ENCODE data around the gene RGS7BP. TPM values are rescaled to one million over a fixed set of nuclear protein-coding genes. Genes with fewer than 3 reads are reported as not detected.

The RGS7BP gene
- total RNA-seq, 1 experiment from 2014 or later, result not detected

DNA sequence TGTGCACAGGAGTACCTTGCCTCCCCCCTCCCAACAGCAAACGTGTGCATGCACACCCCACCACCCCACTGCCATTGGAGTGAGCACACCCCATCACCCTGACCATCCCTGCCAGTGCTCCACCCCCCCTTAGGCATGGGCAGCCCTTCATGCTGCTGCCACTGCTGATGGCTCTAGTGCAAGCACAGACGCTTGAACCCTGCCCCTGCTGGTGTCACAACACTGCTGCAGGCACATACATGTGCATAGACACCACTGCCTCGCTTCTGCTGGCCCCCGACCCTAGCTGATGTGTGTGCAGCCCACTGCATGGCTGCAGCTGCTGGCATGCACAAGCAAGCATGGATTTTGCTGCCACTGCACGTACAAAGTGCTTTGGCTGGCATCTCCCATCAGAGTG is 16.0 kb upstream of the RGS7BP start:
- ATAC-seq, result no peak
- CTCF ChIA-PET, result no interaction called here
- in situ Hi-C loops (cut with HindIII; ENCODE audit: low pct_unique_long_range_greater_than_20kb, low sequenced_read_pairs), result no loop called here

DNA sequence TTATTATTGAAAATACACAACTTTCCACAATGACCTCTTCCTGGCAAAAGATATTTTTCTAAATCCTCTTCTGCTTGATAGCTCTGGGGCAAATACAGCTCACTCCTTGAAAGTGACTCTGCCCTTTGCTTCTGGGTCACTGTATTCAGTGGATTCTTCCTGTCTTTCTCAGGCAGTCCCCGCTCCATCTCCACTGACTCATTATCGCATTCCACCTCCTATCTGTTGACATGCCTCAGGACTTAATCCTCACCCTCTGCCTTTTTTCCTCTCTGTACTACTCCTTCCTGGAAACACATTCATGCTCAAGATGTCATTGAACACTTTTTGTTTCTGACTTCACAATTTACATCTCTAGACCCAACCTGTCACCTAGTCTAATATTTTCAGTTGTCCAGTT is 8.4 kb upstream of the RGS7BP start:
- Histone ChIP-seq H3K27me3 (ENCODE audit: control insufficient read depth, insufficient read depth, low read length) (no peaks in the 10 kb centered on the region; the same call in 1 of the 2 replicates), H3K4me3 (ENCODE audit: low read depth in 2 of 2, low read length in 2 of 2) (no peak overlapping the region), H3K27ac (ENCODE audit: low read length) (no peak overlapping the region), H3K36me3 (ENCODE audit: control insufficient read depth, insufficient read depth, low read length) (no peaks in the 10 kb centered on the region), H3K9me3 (ENCODE audit: control insufficient read depth, insufficient read depth, low read depth, low read length) (no peaks in the 10 kb centered on the region), H3K4me1 (ENCODE audit: control insufficient read depth, insufficient read depth, low read length) (no peaks in the 10 kb centered on the region)
- ATAC-seq (no peak), DNase-seq (ENCODE audit: low read depth, low spot score) (no peak)
- no TSS peak for BruUV-seq (replicated peaks)
- TF ChIP-seq, protein P1, sequence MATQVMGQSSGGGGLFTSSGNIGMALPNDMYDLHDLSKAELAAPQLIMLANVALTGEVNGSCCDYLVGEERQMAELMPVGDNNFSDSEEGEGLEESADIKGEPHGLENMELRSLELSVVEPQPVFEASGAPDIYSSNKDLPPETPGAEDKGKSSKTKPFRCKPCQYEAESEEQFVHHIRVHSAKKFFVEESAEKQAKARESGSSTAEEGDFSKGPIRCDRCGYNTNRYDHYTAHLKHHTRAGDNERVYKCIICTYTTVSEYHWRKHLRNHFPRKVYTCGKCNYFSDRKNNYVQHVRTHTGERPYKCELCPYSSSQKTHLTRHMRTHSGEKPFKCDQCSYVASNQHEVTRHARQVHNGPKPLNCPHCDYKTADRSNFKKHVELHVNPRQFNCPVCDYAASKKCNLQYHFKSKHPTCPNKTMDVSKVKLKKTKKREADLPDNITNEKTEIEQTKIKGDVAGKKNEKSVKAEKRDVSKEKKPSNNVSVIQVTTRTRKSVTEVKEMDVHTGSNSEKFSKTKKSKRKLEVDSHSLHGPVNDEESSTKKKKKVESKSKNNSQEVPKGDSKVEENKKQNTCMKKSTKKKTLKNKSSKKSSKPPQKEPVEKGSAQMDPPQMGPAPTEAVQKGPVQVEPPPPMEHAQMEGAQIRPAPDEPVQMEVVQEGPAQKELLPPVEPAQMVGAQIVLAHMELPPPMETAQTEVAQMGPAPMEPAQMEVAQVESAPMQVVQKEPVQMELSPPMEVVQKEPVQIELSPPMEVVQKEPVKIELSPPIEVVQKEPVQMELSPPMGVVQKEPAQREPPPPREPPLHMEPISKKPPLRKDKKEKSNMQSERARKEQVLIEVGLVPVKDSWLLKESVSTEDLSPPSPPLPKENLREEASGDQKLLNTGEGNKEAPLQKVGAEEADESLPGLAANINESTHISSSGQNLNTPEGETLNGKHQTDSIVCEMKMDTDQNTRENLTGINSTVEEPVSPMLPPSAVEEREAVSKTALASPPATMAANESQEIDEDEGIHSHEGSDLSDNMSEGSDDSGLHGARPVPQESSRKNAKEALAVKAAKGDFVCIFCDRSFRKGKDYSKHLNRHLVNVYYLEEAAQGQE (IDR thresholded peaks at IDR 0.05; ENCODE audit: insufficient read depth in 1 of 2, low read depth in 2 of 2, low read length in 1 of 2), result no peak
- TF ChIP-seq SIN3A (IDR thresholded peaks at IDR 0.05; ENCODE audit: borderline replicate concordance, insufficient read depth, low read depth, low read length) (no peak), POLR2AphosphoS5 (IDR thresholded peaks at IDR 0.05; ENCODE audit: low read depth, low read length) (no peak)
- intact Hi-C loops (cut with micrococcal nuclease; ENCODE audit: unreplicated experiment) (no loop called here), in situ Hi-C loops (cut with HindIII; ENCODE audit: low pct_unique_long_range_greater_than_20kb, low sequenced_read_pairs) (no loop called here)
- ChIA-PET CTCF (no interaction called here), POLR2A (no interaction called here)

More for the DNA sequence above, 16.0 kb upstream of the RGS7BP start:
- no peak for TF ChIP-seq POLR2AphosphoS5 (IDR thresholded peaks at IDR 0.05; ENCODE audit: low read depth, low read length)
- TF ChIP-seq, protein P2, sequence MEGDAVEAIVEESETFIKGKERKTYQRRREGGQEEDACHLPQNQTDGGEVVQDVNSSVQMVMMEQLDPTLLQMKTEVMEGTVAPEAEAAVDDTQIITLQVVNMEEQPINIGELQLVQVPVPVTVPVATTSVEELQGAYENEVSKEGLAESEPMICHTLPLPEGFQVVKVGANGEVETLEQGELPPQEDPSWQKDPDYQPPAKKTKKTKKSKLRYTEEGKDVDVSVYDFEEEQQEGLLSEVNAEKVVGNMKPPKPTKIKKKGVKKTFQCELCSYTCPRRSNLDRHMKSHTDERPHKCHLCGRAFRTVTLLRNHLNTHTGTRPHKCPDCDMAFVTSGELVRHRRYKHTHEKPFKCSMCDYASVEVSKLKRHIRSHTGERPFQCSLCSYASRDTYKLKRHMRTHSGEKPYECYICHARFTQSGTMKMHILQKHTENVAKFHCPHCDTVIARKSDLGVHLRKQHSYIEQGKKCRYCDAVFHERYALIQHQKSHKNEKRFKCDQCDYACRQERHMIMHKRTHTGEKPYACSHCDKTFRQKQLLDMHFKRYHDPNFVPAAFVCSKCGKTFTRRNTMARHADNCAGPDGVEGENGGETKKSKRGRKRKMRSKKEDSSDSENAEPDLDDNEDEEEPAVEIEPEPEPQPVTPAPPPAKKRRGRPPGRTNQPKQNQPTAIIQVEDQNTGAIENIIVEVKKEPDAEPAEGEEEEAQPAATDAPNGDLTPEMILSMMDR (IDR thresholded peaks at IDR 0.05), result no peak
- BruUV-seq (replicated peaks), result no TSS peak
- H3K36me3 ChIP-seq (ENCODE audit: control insufficient read depth, insufficient read depth, low read length), result no peaks in the 10 kb centered on the region
- DNase-seq (ENCODE audit: low read depth, low spot score), result no peak
- H3K27me3 ChIP-seq (ENCODE audit: control insufficient read depth, insufficient read depth, low read length), result no peaks in the 10 kb centered on the region
- intact Hi-C loops (cut with micrococcal nuclease; ENCODE audit: unreplicated experiment), result no loop called here
- H3K9me3 ChIP-seq (ENCODE audit: control insufficient read depth, insufficient read depth, low read depth, low read length), result no peaks in the 10 kb centered on the region
- H3K27ac ChIP-seq (ENCODE audit: low read length), result no peak overlapping the region
- POLR2A ChIA-PET, result no interaction called here
- H3K4me3 ChIP-seq (ENCODE audit: low read depth in 2 of 2, low read length in 2 of 2), result no peak overlapping the region
- H3K4me1 ChIP-seq (ENCODE audit: control insufficient read depth, insufficient read depth, low read length), result no peaks in the 10 kb centered on the region

DNA sequence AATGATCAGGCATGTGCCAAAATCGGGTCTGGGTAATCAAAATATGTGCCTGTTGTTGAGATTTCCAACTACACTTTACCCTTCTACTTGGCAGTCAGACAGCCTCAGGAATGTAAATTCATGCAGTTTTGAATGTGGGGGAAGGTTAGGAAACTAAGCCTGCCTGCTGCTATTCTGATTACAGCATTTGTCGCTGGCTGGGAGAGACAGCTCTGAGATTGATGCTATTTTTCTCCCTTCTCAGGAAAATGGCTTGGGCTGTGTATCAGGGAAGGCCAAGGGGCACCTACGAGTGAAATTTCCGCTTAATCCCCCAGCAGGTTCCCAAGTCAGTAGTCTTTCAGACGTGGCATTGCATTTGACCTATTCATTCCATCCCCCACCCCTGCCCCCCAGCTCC is 3.6 kb upstream of the RGS7BP start:
- in situ Hi-C loops (cut with HindIII; ENCODE audit: low pct_unique_long_range_greater_than_20kb, low sequenced_read_pairs), result no loop called here

More for the DNA sequence above, 3.6 kb upstream of the RGS7BP start:
- TF ChIP-seq, protein P1 (IDR thresholded peaks at IDR 0.05; ENCODE audit: insufficient read depth in 1 of 2, low read depth in 2 of 2, low read length in 1 of 2), result no peak
- no peak for TF ChIP-seq SIN3A (IDR thresholded peaks at IDR 0.05; ENCODE audit: borderline replicate concordance, insufficient read depth, low read depth, low read length)
- ChIA-PET CTCF (no interaction called here), POLR2A (no interaction called here)
- H3K36me3 ChIP-seq (ENCODE audit: control insufficient read depth, insufficient read depth, low read length), result no peaks in the 10 kb centered on the region
- H3K27me3 ChIP-seq (ENCODE audit: control insufficient read depth, insufficient read depth, low read length), result peaks cover 12% of the 10 kb centered on the region
- no peak overlapping the region for H3K27ac ChIP-seq (ENCODE audit: low read length)
- peaks cover 8% of the 10 kb centered on the region; the same call in 1 of the 2 replicates for H3K4me1 ChIP-seq (ENCODE audit: control insufficient read depth, insufficient read depth, low read length)
- DNase-seq (ENCODE audit: low read depth, low spot score), result no peak
- H3K4me3 ChIP-seq (ENCODE audit: low read depth in 2 of 2, low read length in 2 of 2), result no peak overlapping the region
- BruUV-seq (replicated peaks), result no TSS peak
- intact Hi-C loops (cut with micrococcal nuclease; ENCODE audit: unreplicated experiment), result no loop called here
- no peak for ATAC-seq
- H3K9me3 ChIP-seq (ENCODE audit: control insufficient read depth, insufficient read depth, low read depth, low read length), result no peaks in the 10 kb centered on the region

All from Panc1 (cell line).